Naive B cell (primary cell): ENCODE data around the gene AFF3. TPM values are rescaled to one million over a fixed set of nuclear protein-coding genes. Genes with fewer than 3 reads are reported as not detected.
"Not testable (repeated sequence)": the region's sequence is repeated elsewhere in the genome, so short reads cannot be mapped to it uniquely, and the experiment has no call there.

Experiments used
- ATAC-seq, 2 donors: fragments of 150-1000 bp; cut with Tn5 transposase; 2 replicates each; pipeline ENCODE4 v1.10.0; 2021; ENCODE audit warnings: low read depth in 2 of 2, mild to moderate bottlenecking in 2 of 2, moderate library complexity in 2 of 2
- DNase-seq: peaks from one replicate; pipeline ENCODE4 v3.0.0; 2022
- H3K27ac Mint-ChIP-seq, 6 donors: one replicate each; pipeline ENCODE4 v1.8.0; 2020 to 2022; ENCODE audit warnings: mild to moderate bottlenecking in 6 of 6, mixed read lengths in 6 of 6, moderate library complexity in 5 of 6, inconsistent platforms in 2 of 6
- H3K27me3 Mint-ChIP-seq, 3 donors: one replicate each; pipeline ENCODE4 v1.8.0; 2021 to 2022; ENCODE audit warnings: mixed read lengths in 3 of 3, mild to moderate bottlenecking in 1 of 3
- H3K36me3 Mint-ChIP-seq, 2 donors: one replicate each; pipeline ENCODE4 v1.8.0; 2020 to 2022; ENCODE audit warnings: mixed read lengths in 2 of 2, inconsistent platforms in 1 of 2, mild to moderate bottlenecking in 1 of 2
- H3K4me1 Mint-ChIP-seq, 3 donors: one replicate each; pipeline ENCODE4 v1.8.0; 2020 to 2022; ENCODE audit warnings: mixed read lengths in 3 of 3, inconsistent platforms in 1 of 3, mild to moderate bottlenecking in 1 of 3, moderate library complexity in 1 of 3
- H3K4me3 Mint-ChIP-seq, 8 donors: one replicate each; pipeline ENCODE4 v1.8.0; 2020 to 2022; ENCODE audit warnings: mild to moderate bottlenecking in 8 of 8, mixed read lengths in 8 of 8, moderate library complexity in 8 of 8, inconsistent platforms in 2 of 8
- H3K9me3 Mint-ChIP-seq, 7 donors: one replicate each; pipeline ENCODE4 v1.8.0; 2020 to 2022; ENCODE audit warnings: mixed read lengths in 7 of 7, mild to moderate bottlenecking in 5 of 7, inconsistent platforms in 2 of 7, moderate library complexity in 1 of 7
- polyA plus RNA-seq, 6 donors: library from polyadenylated mRNA; unstranded; fragments of 300-500 nt; fragmentation: Illumina TruSeq; gene quantifications; one replicate each; pipeline ENCODE4 v1.2.3, GENCODE V29; 2021; ENCODE audit warnings: low read depth in 6 of 6

The AFF3 gene
- polyA plus RNA-seq, 6 donors from 2014 or later = 43.8 to 255 (median 96.8) TPM

GRCh38 chr2:100174026-100174431 lies 31.6 kb upstream of the AFF3 start:
- Mint-ChIP-seq H3K4me1 (peaks cover 20 to 22% (median 22%) of the 10 kb centered on the region in 3 donors), H3K9me3 (no peaks in the 10 kb centered on the region), H3K27ac (peak overlapping the region in 2 of 6 donors; percentile 39 to 74), H3K36me3 (no peaks in the 10 kb centered on the region), H3K4me3 (peak overlapping the region in 7 of 8 donors; percentile 41 to 78 (median 64)), H3K27me3 (no peaks in the 10 kb centered on the region)
- ATAC-seq (peak; percentile 32), DNase-seq (no peak)

GRCh38 chr2:100166701-100167100 lies 24.3 kb upstream of the AFF3 start:
- H3K27ac Mint-ChIP-seq = no peak overlapping the region
- H3K9me3 Mint-ChIP-seq = peaks cover 0 to 15% (median 6%) of the 10 kb centered on the region in 7 donors
- no peaks in the 10 kb centered on the region for H3K27me3 Mint-ChIP-seq
- no peaks in the 10 kb centered on the region for H3K36me3 Mint-ChIP-seq
- no peaks in the 10 kb centered on the region for H3K4me1 Mint-ChIP-seq
- no peak for ATAC-seq
- DNase-seq = no peak
- H3K4me3 Mint-ChIP-seq = no peak overlapping the region

- Mint-ChIP-seq H3K36me3 (no peaks in the 10 kb centered on the region), H3K4me3 (no peak overlapping the region), H3K9me3 (peaks cover 0 to 15% (median 6%) of the 10 kb centered on the region in 7 donors), H3K4me1 (no peaks in the 10 kb centered on the region), H3K27me3 (no peaks in the 10 kb centered on the region), H3K27ac (no peak overlapping the region)
- ATAC-seq (no peak), DNase-seq (no peak)
Observed at GRCh38 chr2:100163605-100164004, 21.2 kb upstream of the AFF3 start.

- no peaks in the 10 kb centered on the region for H3K4me1 Mint-ChIP-seq
- ATAC-seq (no peak), DNase-seq (no peak)
- no peak overlapping the region for H3K27ac Mint-ChIP-seq
- H3K36me3 Mint-ChIP-seq = no peaks in the 10 kb centered on the region
- peaks cover 0 to 15% (median 6%) of the 10 kb centered on the region in 7 donors for H3K9me3 Mint-ChIP-seq
- H3K27me3 Mint-ChIP-seq = no peaks in the 10 kb centered on the region
- H3K4me3 Mint-ChIP-seq = no peak overlapping the region
Observed at GRCh38 chr2:100161945-100162620, 19.7 kb upstream of the AFF3 start.

- Mint-ChIP-seq H3K36me3 (no peaks in the 10 kb centered on the region), H3K4me3 (no peak overlapping the region), H3K27ac (peak overlapping the region in 1 of 6 donors; percentile 42), H3K9me3 (peaks cover 0 to 15% (median 8%) of the 10 kb centered on the region in 7 donors), H3K4me1 (no peaks in the 10 kb centered on the region), H3K27me3 (no peaks in the 10 kb centered on the region)
- no peak for DNase-seq
- ATAC-seq = no peak
Observed at GRCh38 chr2:100160396-100160795, 18.0 kb upstream of the AFF3 start.

GRCh38 chr2:100151832-100152231 lies 9.4 kb upstream of the AFF3 start:
- DNase-seq, H3K9me3 Mint-ChIP-seq, H3K36me3 Mint-ChIP-seq, H3K27me3 Mint-ChIP-seq, H3K27ac Mint-ChIP-seq, ATAC-seq, H3K4me3 Mint-ChIP-seq: not testable (repeated sequence)
- peaks cover 6 to 31% (median 14%) of the 10 kb centered on the region in 3 donors for H3K4me1 Mint-ChIP-seq

GRCh38 chr2:100151310-100151709 lies 8.9 kb upstream of the AFF3 start:
- no peak for DNase-seq
- Mint-ChIP-seq H3K27me3 (peaks cover 0 to 6% (median 0%) of the 10 kb centered on the region in 3 donors), H3K9me3 (peaks cover 0 to 7% (median 3%) of the 10 kb centered on the region in 7 donors), H3K36me3 (no peaks in the 10 kb centered on the region), H3K4me3 (no peak overlapping the region), H3K4me1 (peaks cover 6 to 36% (median 20%) of the 10 kb centered on the region in 3 donors), H3K27ac (no peak overlapping the region)
- ATAC-seq = no peak

GRCh38 chr2:100148883-100149282 lies 6.5 kb upstream of the AFF3 start:
- H3K4me3 Mint-ChIP-seq = peak overlapping the region in 2 of 8 donors; percentile 4 to 42
- ATAC-seq (no peak), DNase-seq (no peak)
- peaks cover 2 to 8% (median 3%) of the 10 kb centered on the region in 7 donors for H3K9me3 Mint-ChIP-seq
- no peaks in the 10 kb centered on the region for H3K27me3 Mint-ChIP-seq
- H3K36me3 Mint-ChIP-seq = peaks cover 0 to 3% of the 10 kb centered on the region in 2 donors
- peaks cover 17 to 44% (median 40%) of the 10 kb centered on the region in 3 donors for H3K4me1 Mint-ChIP-seq
- no peak overlapping the region for H3K27ac Mint-ChIP-seq

- Mint-ChIP-seq H3K36me3 (peaks cover 10 to 17% of the 10 kb centered on the region in 2 donors), H3K27ac (peak overlapping the region in 2 of 6 donors; percentile 10 to 39), H3K27me3 (no peaks in the 10 kb centered on the region), H3K4me3 (peak overlapping the region in 1 of 8 donors; percentile 51), H3K9me3 (peaks cover 0 to 9% (median 2%) of the 10 kb centered on the region in 7 donors), H3K4me1 (peaks cover 28 to 62% (median 54%) of the 10 kb centered on the region in 3 donors)
- ATAC-seq (no peak), DNase-seq (no peak)
Observed at GRCh38 chr2:100146657-100146960, 4.2 kb upstream of the AFF3 start.

- H3K9me3 Mint-ChIP-seq = peaks cover 0 to 9% (median 2%) of the 10 kb centered on the region in 7 donors
- ATAC-seq (no peak), DNase-seq (no peak)
- peaks cover 29 to 62% (median 54%) of the 10 kb centered on the region in 3 donors for H3K4me1 Mint-ChIP-seq
- H3K27me3 Mint-ChIP-seq = no peaks in the 10 kb centered on the region
- H3K36me3 Mint-ChIP-seq = peaks cover 15 to 17% of the 10 kb centered on the region in 2 donors
- H3K27ac Mint-ChIP-seq = peak overlapping the region in 2 of 6 donors; percentile 58 to 65
- peak overlapping the region in 2 of 8 donors; percentile 21 to 51 for H3K4me3 Mint-ChIP-seq
Observed at GRCh38 chr2:100145893-100146656, 3.7 kb upstream of the AFF3 start.

- peaks cover 0 to 9% (median 2%) of the 10 kb centered on the region in 7 donors for H3K9me3 Mint-ChIP-seq
- H3K27ac Mint-ChIP-seq = peak overlapping the region; percentile 80 to 98 (median 94)
- H3K36me3 Mint-ChIP-seq = peaks cover 25% of the 10 kb centered on the region in 2 donors
- H3K4me3 Mint-ChIP-seq = peak overlapping the region in 5 of 8 donors; percentile 64 to 100 (median 94)
- peaks cover 44 to 68% (median 64%) of the 10 kb centered on the region in 3 donors for H3K4me1 Mint-ChIP-seq
- no peaks in the 10 kb centered on the region for H3K27me3 Mint-ChIP-seq
- ATAC-seq = no peak
- no peak for DNase-seq
Observed at GRCh38 chr2:100143286-100143685, 896 bp upstream of the AFF3 start.

GRCh38 chr2:100141906-100142305 lies 484 bp downstream of the AFF3 start:
- Mint-ChIP-seq H3K4me3 (peak overlapping the region in 5 of 8 donors; percentile 92 to 100 (median 98)), H3K4me1 (peaks cover 54 to 76% (median 70%) of the 10 kb centered on the region in 3 donors), H3K27ac (peak overlapping the region; percentile 80 to 98 (median 94)), H3K27me3 (no peaks in the 10 kb centered on the region), H3K36me3 (peaks cover 25% of the 10 kb centered on the region in 2 donors), H3K9me3 (peaks cover 0 to 9% (median 2%) of the 10 kb centered on the region in 7 donors)
- DNase-seq (no peak), ATAC-seq (no peak)

GRCh38 chr2:100140582-100140981 lies 1.8 kb downstream of the AFF3 start:
- Mint-ChIP-seq H3K4me3 (peak overlapping the region in 5 of 8 donors; percentile 92 to 100 (median 98)), H3K36me3 (peaks cover 25% of the 10 kb centered on the region in 2 donors), H3K27me3 (no peaks in the 10 kb centered on the region), H3K27ac (peak overlapping the region; percentile 86 to 96 (median 94)), H3K4me1 (peaks cover 54 to 63% (median 61%) of the 10 kb centered on the region in 3 donors), H3K9me3 (peaks cover 0 to 9% (median 2%) of the 10 kb centered on the region in 7 donors)
- peak; percentile 56 to 66 for ATAC-seq
- peak; percentile 67 for DNase-seq
